Measurements from ENCODE around the gene IFNAR1.
"Not testable (repeated sequence)": the region's sequence is repeated elsewhere in the genome, so short reads cannot be mapped to it uniquely, and the experiment has no call there.

Gene IFNAR1

GRCh38 chr21:33360281-33360680 lies 35.5 kb downstream of the IFNAR1 start:
- TF ChIP-seq SPI1 (IDR thresholded peaks at IDR 0.05; ENCODE audit: low read depth, low read length): no peak
- TF ChIP-seq TAF1 (IDR thresholded peaks at IDR 0.05; ENCODE audit: low read depth, low read length): no peak
- TF ChIP-seq PAX5 (IDR thresholded peaks at IDR 0.05; ENCODE audit: insufficient read depth, low read length, severe bottlenecking): no peak
- TF ChIP-seq POLR2A (IDR thresholded peaks at IDR 0.05; ENCODE audit: low read depth, low read length): no peak
- TF ChIP-seq POU2F2 (IDR thresholded peaks at IDR 0.05; ENCODE audit: low read depth, low read length): no peak
- no peak for TF ChIP-seq POLR2AphosphoS5 (IDR thresholded peaks at IDR 0.05; ENCODE audit: low read depth, low read length)
- DNase-seq (ENCODE audit: insufficient read length, low spot score): no peak
- FAIRE-seq: no peak

- TF ChIP-seq POU2F2 (IDR thresholded peaks at IDR 0.05; ENCODE audit: low read depth, low read length): peak; percentile 62; the same call in 1 of the 2 replicates
- TF ChIP-seq POLR2AphosphoS5 (IDR thresholded peaks at IDR 0.05; ENCODE audit: low read depth, low read length): no peak
- TF ChIP-seq TAF1 (IDR thresholded peaks at IDR 0.05; ENCODE audit: low read depth, low read length): no peak
- peak; percentile 46; the same call in 1 of the 2 replicates for TF ChIP-seq POLR2A (IDR thresholded peaks at IDR 0.05; ENCODE audit: low read depth, low read length)
- no peak for TF ChIP-seq PAX5 (IDR thresholded peaks at IDR 0.05; ENCODE audit: insufficient read depth, low read length, severe bottlenecking)
- 0 out of 2 replicates have a peak, but pooled peaks have one; percentile 3 for TF ChIP-seq SPI1 (IDR thresholded peaks at IDR 0.05; ENCODE audit: low read depth, low read length)
- FAIRE-seq: peak; percentile 96
Measured at GRCh38 chr21:33360881-33361602, 36.3 kb downstream of the IFNAR1 start.

GRCh38 chr21:33362044-33362555 lies 37.3 kb downstream of the IFNAR1 start:
- peak; percentile 47 for FAIRE-seq
- no peak for DNase-seq (ENCODE audit: insufficient read length, low spot score)

More at GRCh38 chr21:33360881-33361602, 36.3 kb downstream of the IFNAR1 start:
- peak; percentile 39 for DNase-seq (ENCODE audit: insufficient read length, low spot score)

GRCh38 chr21:33363911-33364609 lies 39.3 kb downstream of the IFNAR1 start:
- not testable (repeated sequence) for DNase-seq (ENCODE audit: insufficient read length, low spot score); FAIRE-seq

More at GRCh38 chr21:33362044-33362555, 37.3 kb downstream of the IFNAR1 start:
- TF ChIP-seq TAF1 (IDR thresholded peaks at IDR 0.05; ENCODE audit: low read depth, low read length) (peak; percentile 89), POLR2A (IDR thresholded peaks at IDR 0.05; ENCODE audit: low read depth, low read length) (peak; percentile 99), SPI1 (IDR thresholded peaks at IDR 0.05; ENCODE audit: low read depth, low read length) (peak; percentile 34; the same call in 1 of the 2 replicates), POU2F2 (IDR thresholded peaks at IDR 0.05; ENCODE audit: low read depth, low read length) (peak; percentile 94), PAX5 (IDR thresholded peaks at IDR 0.05; ENCODE audit: insufficient read depth, low read length, severe bottlenecking) (no peak), POLR2AphosphoS5 (IDR thresholded peaks at IDR 0.05; ENCODE audit: low read depth, low read length) (peak; percentile 99)

- TF ChIP-seq PAX5 (IDR thresholded peaks at IDR 0.05; ENCODE audit: insufficient read depth, low read length, severe bottlenecking) (no peak), TAF1 (IDR thresholded peaks at IDR 0.05; ENCODE audit: low read depth, low read length) (no peak), SPI1 (IDR thresholded peaks at IDR 0.05; ENCODE audit: low read depth, low read length) (no peak), POLR2A (IDR thresholded peaks at IDR 0.05; ENCODE audit: low read depth, low read length) (no peak), POLR2AphosphoS5 (IDR thresholded peaks at IDR 0.05; ENCODE audit: low read depth, low read length) (no peak), POU2F2 (IDR thresholded peaks at IDR 0.05; ENCODE audit: low read depth, low read length) (no peak)
- FAIRE-seq: no peak
- no peak for DNase-seq (ENCODE audit: insufficient read length, low spot score)
Measured at GRCh38 chr21:33364830-33365229, 40.1 kb downstream of the IFNAR1 start.

GRCh38 chr21:33367309-33367973 lies 42.7 kb downstream of the IFNAR1 start:
- FAIRE-seq: no peak
- no peak for DNase-seq (ENCODE audit: insufficient read length, low spot score)
- no peak for TF ChIP-seq POLR2AphosphoS5 (IDR thresholded peaks at IDR 0.05; ENCODE audit: low read depth, low read length)
- no peak for TF ChIP-seq POU2F2 (IDR thresholded peaks at IDR 0.05; ENCODE audit: low read depth, low read length)
- TF ChIP-seq PAX5 (IDR thresholded peaks at IDR 0.05; ENCODE audit: insufficient read depth, low read length, severe bottlenecking): no peak
- no peak for TF ChIP-seq SPI1 (IDR thresholded peaks at IDR 0.05; ENCODE audit: low read depth, low read length)
- TF ChIP-seq TAF1 (IDR thresholded peaks at IDR 0.05; ENCODE audit: low read depth, low read length): no peak
- TF ChIP-seq POLR2A (IDR thresholded peaks at IDR 0.05; ENCODE audit: low read depth, low read length): no peak

GRCh38 chr21:33368124-33368523 lies 43.4 kb downstream of the IFNAR1 start:
- no peak for DNase-seq (ENCODE audit: insufficient read length, low spot score)
- no peak for FAIRE-seq
- TF ChIP-seq TAF1 (IDR thresholded peaks at IDR 0.05; ENCODE audit: low read depth, low read length): no peak
- no peak for TF ChIP-seq SPI1 (IDR thresholded peaks at IDR 0.05; ENCODE audit: low read depth, low read length)
- no peak for TF ChIP-seq PAX5 (IDR thresholded peaks at IDR 0.05; ENCODE audit: insufficient read depth, low read length, severe bottlenecking)
- no peak for TF ChIP-seq POLR2A (IDR thresholded peaks at IDR 0.05; ENCODE audit: low read depth, low read length)
- TF ChIP-seq POLR2AphosphoS5 (IDR thresholded peaks at IDR 0.05; ENCODE audit: low read depth, low read length): no peak
- no peak for TF ChIP-seq POU2F2 (IDR thresholded peaks at IDR 0.05; ENCODE audit: low read depth, low read length)

- no peak for DNase-seq (ENCODE audit: insufficient read length, low spot score)
- no peak for TF ChIP-seq SPI1 (IDR thresholded peaks at IDR 0.05; ENCODE audit: low read depth, low read length)
- no peak for TF ChIP-seq PAX5 (IDR thresholded peaks at IDR 0.05; ENCODE audit: insufficient read depth, low read length, severe bottlenecking)
- no peak for TF ChIP-seq POLR2AphosphoS5 (IDR thresholded peaks at IDR 0.05; ENCODE audit: low read depth, low read length)
- no peak for TF ChIP-seq POLR2A (IDR thresholded peaks at IDR 0.05; ENCODE audit: low read depth, low read length)
- no peak for TF ChIP-seq TAF1 (IDR thresholded peaks at IDR 0.05; ENCODE audit: low read depth, low read length)
- no peak for TF ChIP-seq POU2F2 (IDR thresholded peaks at IDR 0.05; ENCODE audit: low read depth, low read length)
- FAIRE-seq: no peak
Measured at GRCh38 chr21:33368576-33368975, 43.8 kb downstream of the IFNAR1 start.

- no peak for TF ChIP-seq SPI1 (IDR thresholded peaks at IDR 0.05; ENCODE audit: low read depth, low read length)
- FAIRE-seq (no peak), DNase-seq (ENCODE audit: insufficient read length, low spot score) (no peak)
Measured at GRCh38 chr21:33369586-33369985, 44.8 kb downstream of the IFNAR1 start.
